ENCODE results near the gene MAP7.

The MAP7 gene

GRCh38 chr6:136294621-136295020, 255.6 kb downstream of the MAP7 start:
- Histone ChIP-seq H3K9ac (ENCODE audit: low read length) (no peak overlapping the region), H3K27me3 (ENCODE audit: control insufficient read depth, insufficient read depth, low read length) (no peaks in the 10 kb centered on the region), H3K27ac (ENCODE audit: low read depth, low read length) (no peak overlapping the region), H3K4me1 (ENCODE audit: control insufficient read depth, insufficient read depth, low read length) (0 out of 2 replicates have a peak, but pooled peaks cover 9% of the 10 kb centered on the region), H3K4me3 (ENCODE audit: low read depth, low read length) (no peak overlapping the region), H3K9me3 (ENCODE audit: control insufficient read depth, insufficient read depth, low read depth, low read length) (no peaks in the 10 kb centered on the region), H3K36me3 (ENCODE audit: control insufficient read depth, insufficient read depth, low read length) (no peaks in the 10 kb centered on the region)

Measured in HUES6 (cell line).